ENCODE data around the gene ATR.

- TF ChIP-seq CTCF (IDR thresholded peaks at IDR 0.05; ENCODE audit: low read depth, low read length) (no peak), POLR2A (IDR thresholded peaks at IDR 0.05; ENCODE audit: extremely low read depth, insufficient read length) (no peak), MYC (IDR thresholded peaks at IDR 0.05; ENCODE audit: low read depth, low read length) (no peak), MAX (IDR thresholded peaks at IDR 0.05; ENCODE audit: low read depth, low read length) (no peak)
Observed at GRCh38 chr3:142502187-142502985, 76.1 kb downstream of the ATR start.
